ENCODE measurements around the gene LGI1.

LGI1 gene

DNA sequence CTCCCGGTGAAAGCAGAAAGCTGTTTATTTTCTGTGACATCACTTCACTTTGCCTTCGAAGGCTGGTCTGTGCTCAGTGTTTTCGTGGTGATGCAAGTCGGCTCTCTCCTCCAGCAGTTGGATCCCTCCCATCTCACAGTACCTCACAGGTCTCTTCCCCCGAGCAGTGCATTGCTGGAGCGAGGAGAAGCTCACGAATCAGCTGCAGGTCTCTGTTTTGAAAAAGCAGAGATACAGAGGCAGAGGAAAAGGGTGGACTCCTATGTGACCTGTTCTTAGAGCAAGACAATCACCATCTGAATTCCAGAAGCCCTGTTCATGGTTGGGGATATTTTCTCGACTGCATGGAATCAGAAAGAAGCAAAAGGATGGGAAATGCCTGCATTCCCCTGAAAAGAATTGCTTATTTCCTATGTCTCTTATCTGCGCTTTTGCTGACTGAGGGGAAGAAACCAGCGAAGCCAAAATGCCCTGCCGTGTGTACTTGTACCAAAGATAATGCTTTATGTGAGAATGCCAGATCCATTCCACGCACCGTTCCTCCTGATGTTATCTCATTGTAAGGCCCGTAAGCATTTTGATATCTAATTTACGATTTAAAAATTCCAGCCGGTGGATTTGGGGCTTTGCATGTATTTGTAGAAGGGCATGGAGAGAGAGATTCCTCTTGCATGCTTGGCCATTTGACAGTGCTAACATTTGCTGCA lies at the start of gene LGI1:
Gene LGI1 (plus strand): TSS at position 136 of the 707 bp plus-strand sequence. CDS start 209 bp downstream, at position 345.
- DNase-seq (ENCODE audit: low read depth): no peak

DNA sequence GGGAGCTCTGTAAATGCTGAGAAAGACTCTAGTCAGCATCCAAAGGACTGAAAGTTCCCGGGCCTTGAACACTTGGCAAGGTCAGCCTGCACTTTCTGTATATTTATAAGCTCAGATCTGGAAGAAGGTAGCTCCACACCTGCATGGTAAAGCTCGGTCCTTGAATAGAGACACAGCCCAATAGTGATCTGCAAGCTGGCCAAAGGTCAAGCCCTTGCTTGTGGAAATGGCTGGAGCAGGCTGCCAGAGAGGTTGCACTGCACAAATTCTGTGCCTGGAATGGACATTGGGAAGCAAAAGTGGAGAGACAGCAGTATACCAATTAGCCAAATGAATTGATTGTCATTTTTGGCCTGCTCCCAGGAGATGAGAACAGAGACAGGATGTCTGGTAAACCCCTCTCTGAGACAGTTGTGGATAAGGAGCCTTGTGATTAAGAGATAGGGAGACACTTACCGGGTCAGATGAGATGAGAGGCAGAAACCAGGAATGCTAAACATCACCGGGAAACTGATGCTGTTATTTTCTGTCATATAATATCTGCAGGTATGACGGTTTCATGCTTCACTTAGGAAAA lies 47.3 kb upstream of the LGI1 start:
- DNase-seq (ENCODE audit: low read depth): no peak

DNA sequence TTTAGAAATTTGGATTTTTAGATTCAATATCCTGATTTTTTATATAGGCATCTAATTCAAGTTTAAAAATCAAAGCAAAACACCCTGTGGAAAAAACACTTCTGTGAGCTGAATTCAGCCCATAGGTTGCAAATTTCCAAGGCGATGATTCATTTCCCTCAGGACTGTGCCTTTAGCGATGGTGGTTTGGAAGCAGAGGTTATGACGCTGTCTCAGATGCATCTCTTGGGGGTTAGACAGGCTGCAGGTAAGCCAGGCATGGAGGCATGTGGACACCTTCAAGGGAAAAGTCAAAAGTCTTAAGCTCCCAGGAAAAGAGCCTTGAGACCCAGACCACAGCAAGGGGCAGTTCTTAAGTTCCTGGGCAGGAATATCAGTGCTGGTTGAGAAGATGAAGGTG lies 45.8 kb upstream of the LGI1 start:
- peak; percentile 45 for DNase-seq (ENCODE audit: low read depth)

DNA sequence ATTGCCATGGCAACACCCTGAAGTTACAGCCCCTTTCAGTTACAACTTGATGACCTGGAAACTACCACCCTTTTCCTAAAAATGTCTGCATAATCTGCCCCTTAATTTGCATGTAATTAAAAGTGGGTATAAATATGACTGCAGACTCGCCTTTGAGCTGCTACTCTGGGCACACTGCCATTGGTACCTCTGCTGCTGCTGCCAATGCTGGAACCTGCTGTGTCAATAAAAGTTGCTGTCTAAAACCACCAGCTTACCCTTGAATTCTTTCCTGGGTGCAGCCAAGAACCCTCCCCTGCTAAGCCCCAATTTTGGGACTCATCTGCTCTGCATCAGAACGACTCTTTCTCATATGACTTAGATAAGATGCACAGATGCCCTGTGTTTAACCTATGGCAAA lies 45.1 kb upstream of the LGI1 start:
- no peak for DNase-seq (ENCODE audit: low read depth)

DNA sequence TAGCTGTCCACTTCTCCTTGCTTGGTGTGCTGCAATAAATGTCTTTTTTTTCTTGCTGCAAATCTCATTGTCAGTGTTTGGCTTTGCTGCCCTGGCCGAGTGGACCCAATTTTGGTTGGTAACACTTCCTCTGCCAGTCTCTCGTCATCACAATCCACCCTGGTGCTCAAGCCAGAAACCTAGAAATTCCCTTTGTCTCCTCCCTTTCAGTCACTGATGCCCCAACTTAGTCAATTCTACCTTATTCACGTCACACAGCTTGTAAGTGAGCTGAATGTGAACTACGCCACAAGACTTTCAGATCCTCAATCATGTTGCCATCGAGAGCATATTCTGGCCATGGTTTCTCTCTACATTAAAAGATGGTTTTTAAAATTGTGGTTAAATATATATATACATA lies 42.4 kb upstream of the LGI1 start:
- no peak for DNase-seq (ENCODE audit: low read depth)

DNA sequence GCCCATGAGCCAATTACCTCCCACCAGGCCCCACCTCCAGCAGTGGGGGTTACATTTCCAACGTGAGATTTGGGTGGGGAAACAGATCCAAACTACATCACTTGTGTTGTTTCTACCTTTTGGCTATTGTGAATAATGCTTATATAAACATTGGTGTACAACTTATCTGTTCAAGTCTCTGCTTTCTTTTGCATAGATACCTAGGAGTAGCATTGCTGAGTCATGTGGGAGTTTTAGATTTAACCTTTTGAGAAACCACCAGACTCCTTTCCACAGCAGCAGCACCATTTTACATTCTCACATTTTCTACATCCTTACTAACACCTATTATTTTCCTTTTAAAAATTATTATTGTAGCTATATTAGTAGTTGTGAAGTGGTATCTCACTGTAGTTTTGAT lies 41.0 kb upstream of the LGI1 start:
- DNase-seq (ENCODE audit: low read depth): no peak

DNA sequence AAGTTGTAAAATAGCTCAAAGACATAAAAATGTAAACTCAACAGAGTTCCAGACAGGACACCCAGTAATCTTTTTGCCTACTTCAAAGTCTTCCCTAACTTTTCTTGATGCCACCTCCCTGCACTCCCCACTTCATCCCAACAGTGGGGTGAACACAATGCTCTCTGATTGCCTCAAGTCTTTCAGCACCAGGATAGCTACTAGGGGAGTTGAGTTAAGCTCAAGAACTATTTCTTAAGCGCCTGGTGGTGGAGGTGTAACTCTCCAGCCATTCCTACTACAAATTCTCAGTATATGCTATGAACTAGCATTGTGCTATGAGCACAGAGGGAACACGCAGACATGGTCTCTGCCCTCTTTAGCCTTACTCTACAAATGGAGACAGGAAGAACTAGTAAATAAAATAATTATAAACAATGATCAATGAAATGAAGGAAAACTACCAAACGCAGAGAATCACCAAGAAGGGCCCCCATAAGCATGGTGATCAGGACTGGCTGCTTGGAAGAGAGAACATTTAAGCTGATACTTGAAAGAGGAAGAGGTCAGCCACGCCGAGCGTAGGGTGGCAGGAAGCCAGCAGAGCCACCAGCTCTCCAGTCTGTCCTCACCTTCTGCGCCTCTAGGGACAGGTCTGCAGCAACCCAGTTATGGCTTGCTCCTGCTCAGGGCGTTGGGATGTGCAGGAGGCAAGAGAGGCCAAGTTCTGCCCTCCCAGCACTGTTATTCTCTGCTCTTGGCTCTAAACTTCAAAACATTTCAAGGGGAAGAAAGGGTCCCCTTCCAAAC lies 38.6 kb upstream of the LGI1 start:
- no peak for DNase-seq (ENCODE audit: low read depth)

DNA sequence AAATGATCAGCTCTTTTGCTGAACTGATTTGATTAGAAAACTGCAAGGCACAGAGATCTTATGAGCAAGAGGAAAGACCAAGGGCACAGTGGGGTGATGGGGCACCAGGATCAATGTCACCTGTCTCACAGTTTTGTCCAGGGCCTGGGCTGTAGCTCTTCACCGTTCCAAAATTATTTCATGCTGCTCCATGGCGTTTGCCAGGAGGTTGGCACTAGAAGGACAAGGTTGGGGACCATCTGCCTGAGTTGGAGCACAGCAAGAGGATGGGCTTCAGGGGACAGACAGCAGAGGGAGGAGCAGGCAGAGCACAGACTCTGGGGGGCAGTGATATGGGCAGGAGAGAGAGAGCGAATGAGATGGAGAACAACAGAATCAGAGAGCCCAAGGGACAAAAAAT lies 37.8 kb upstream of the LGI1 start:
- no peak for DNase-seq (ENCODE audit: low read depth)

DNA sequence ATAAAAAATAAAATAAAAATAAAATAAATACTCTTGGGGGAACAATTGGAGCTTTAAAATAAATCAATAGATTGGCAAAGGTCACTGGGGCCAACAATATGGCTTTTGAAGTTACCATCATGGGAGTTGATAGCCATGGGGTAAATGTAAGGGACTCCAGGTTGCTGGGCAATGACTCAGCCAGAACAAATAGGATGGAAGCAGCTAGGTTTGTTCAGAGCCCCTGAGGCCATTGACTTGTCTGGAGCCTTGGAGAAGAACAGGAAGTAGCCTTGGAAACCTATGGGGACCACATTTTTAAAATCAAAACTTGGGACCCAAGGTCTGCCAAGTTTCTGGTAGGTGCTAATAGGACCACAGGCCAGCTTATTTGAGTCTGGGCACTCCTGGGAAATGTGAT lies 35.2 kb upstream of the LGI1 start:
- no peak for DNase-seq (ENCODE audit: low read depth)

DNA sequence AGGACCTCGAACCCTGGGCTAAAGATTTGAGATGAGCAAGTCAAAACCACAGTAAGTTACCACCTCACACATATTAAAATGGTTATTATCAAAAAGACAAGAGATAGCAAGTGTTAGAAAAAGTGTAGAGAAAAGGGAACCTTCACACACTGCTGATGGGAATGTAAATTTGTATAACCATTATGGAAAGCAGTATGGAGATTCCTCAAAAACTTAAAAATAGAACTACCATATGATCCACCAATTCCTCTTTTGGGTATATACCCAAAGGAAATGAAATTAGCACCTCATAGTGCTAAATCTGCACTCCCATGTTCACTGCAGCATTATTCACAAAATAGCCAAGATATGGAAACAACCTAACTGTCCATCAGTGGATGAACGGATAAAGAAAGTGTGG lies 34.6 kb upstream of the LGI1 start:
- no peak for DNase-seq (ENCODE audit: low read depth)

DNA sequence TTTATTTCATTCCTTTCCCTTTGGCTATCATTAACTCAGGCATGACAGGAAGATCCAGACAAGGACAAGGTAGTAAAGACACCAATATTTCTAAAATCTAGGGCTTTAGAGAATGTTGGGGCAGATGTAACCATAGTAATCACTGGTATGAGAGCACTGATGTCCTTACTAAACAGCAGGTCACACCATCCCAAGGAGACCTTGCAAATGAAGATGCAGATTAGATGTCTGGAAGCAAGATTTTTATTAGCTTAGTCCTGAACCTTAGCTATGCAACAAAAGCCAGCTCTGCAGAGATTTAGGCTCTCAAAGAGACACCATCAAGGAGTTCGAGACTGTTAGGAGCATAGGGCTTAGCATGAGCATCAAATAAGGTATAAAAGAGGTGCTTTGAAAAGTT lies 31.7 kb upstream of the LGI1 start:
- no peak for DNase-seq (ENCODE audit: low read depth)

DNA sequence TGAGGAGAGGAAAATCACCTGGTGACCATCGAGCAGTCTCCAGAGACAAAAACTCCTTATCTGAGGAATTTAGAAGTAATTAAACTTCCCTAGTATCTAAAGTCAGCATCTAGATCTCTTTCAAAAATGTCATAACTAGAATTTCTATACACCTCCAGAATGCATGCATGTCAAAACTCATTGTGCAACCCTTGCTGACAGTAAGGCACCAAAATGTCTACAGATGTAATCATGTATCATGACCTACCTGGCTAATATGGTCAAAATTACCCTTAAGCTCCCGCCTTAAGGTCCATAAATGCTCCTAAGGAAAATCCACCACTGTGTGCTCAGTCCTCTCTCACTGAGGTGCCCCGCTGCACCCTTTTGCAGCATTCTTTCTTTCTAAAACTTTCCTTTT lies 16.4 kb upstream of the LGI1 start:
- no peak for DNase-seq (ENCODE audit: low read depth)

DNA sequence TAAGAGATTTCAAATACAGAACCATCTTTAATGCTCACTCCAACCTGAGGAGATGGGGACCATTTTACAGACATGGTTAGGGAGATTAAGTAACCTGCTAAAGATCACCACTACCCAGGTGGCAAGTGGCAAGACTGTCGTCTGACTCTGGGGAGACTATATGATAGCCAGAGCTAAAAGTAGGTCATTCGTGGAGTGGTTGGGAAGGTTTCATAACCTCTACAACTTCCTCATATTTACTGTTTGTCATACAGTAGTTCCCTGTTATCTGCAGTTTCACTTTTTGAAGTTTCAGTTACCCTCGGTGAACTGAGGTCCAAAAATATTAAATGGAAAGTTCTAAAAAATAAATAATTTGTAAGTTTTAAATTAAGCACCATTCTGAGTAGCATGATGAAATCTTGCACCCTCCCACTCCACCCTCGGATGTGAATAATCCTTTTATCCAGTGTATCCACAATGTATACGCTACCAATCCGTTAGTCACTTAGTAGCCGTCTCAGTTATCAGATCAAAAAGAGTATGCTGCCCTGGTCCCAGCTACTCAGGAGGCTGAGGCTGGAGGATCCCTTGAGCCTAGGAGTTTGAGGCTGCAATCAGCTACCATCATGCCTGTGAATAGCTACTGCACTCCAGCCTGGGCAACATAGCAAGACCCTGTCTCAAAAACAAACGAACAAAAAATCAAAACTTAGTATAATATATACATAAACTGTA lies 14.9 kb upstream of the LGI1 start:
- no peak for DNase-seq (ENCODE audit: low read depth)

DNA sequence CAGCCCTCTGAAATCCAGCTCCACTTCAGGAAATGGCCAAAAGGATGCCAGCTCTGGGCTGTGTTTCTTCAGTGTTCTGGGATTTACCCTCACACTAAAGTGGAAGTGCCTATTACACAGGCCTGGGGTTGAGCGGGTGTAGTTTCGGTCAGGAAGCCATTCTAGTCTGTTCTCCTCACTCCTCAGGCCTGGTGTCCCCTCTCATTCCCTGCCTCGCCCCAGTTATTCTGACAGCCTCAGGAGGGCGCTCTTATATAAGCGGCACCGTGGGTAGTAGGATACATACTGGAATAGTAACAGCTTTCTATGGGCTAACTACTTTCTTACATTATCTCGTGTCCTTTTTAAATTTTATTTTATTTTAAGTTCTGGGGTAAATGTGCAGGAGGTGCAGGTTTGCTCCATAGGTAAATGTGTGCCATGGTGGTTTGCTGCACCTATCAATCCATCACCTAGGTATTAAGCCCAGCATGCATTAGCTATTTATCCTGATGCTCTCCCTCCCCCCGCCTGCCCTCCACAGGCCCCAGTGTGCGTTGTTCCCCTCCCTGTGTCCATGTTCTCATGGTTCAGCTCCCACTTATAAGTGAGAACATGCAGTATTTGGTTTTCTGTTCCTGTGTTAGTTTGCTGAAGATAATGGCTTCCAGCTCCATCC lies 12.2 kb upstream of the LGI1 start:
- DNase-seq (ENCODE audit: low read depth): peak; percentile 31

DNA sequence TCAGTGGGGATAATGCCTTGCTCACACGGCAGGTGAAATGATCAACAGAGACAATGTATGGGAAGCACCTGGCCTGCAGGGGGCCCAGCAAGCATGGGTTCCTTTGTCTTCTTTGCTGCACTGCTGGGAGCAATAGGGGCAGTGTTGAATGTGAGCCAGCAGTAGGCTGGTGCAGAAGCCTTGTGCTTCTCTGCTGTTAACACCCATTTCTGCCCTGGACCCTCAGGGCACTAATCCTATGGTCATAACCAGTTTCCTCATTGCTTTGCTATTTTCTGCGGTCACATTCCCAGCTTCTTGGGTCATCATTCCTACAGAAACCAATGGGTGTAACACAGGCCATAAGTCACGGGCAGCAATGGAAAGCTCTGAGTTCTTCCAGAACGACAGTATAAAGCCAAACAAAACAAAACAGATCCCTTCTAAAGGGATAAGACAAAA lies 10.9 kb upstream of the LGI1 start:
- peak; percentile 98 for DNase-seq (ENCODE audit: low read depth)

DNA sequence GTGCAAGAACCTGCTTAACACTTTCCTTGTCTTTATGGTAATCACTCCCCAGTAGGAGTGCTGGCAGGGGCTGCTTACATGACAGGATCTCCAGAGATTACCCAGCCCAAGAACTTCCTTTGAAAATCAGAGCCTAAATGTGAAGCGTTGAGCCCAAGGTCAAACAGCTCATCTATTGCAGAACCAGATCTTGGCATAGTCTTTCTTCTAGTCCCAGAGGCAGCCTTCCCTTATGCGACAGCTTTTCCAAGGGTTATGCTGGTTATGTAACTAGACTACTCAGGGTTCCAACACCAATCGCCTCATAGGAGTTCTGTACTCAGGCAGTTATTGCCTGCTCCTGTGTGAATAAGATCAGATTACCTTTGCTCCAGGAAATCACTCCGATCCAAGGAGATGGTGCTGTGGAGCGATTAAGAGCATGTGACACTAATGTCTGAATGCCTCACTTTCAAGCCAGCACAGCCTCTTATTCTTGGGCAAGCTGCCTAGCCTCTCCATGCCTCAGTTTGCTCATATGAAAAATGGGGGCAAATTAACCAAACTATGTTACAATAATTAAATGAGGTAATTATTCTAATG lies 8.4 kb upstream of the LGI1 start:
- DNase-seq (ENCODE audit: low read depth): peak; percentile 59

DNA sequence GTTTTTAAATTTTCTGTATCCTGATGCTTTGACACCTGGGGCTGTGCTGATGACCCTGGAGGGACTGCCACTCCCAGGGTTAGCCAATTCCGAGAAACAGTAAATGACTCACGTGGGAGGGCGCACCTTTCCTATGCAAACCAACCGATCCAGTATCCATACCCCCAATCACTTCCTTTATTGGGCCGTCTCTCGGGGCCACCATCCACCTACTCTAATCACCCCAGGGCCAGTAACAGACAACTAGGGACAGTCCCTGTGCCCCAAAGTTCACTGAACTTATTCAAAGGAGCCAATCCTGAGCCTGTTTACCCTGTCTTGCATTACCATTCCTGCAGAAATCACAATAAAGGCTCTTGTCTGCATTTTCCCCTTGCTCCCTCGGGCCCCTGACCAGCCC lies 6.6 kb upstream of the LGI1 start:
- DNase-seq (ENCODE audit: low read depth): no peak

DNA sequence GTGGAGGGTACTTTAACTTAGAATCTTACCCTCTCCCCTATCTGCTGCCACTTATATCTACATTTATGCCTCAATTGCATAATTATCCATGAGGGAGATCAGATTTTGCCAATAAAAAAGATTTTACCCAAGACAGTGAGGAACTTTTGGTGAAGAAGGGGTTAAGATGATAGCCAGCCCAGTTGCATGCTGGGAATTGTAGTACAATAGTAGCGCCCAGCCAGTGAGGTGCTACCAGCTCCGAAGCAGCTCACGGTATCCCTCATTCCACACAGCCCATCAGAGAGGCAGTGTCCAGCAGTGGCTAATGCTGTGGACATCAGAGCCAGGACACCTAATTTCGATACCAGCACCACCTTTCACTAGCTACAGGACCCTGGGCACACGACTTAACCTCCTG lies 5.9 kb upstream of the LGI1 start:
- no peak for DNase-seq (ENCODE audit: low read depth)

DNA sequence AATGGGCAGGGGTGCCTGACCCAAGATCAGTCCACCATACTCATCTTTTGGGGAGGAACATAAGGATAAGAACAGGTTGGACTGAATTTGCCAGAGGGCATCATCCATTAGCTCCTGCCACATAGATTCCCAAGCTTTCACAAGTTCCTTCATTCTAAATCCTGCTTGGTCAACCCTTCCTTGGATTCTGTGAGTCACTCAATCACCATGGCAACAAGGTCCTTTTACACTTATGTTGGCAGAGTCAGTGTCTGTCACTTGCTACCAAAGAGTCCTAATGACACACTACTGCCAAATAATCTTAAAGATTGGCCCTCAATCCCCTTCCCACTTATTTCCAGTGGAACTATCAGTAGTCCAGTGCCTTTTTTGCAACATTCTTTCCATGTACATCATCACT lies 5.0 kb upstream of the LGI1 start:
- DNase-seq (ENCODE audit: low read depth): peak; percentile 70

DNA sequence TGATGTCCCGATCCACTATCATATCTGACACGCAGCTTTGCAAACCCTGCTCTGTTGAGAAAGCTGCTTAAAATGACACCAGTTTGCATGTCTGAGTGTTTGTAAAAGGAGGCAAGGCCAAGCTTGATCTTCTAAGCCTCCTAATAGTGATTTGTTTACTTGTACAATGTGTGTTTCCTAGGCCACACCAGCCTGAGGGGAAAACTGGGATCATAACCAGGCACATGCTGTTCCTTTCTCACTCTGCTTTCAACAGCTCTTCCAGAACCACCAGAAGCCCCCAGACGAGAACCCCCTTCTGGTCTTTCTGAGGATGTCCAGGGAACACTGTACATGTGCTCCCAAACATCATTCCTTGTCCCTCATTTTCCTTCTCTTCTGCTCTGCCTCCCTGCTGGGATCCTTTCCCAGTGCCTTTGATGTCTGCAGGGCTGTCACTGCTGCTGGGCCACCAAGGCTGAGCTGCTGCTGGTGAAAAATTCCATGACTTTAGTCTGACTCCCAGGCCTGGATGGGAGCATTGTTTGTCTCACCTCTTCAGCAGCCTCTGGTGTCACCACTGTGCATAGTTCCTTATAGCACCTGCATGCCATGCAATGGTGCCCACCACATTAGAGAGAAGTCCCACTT lies 4.0 kb upstream of the LGI1 start:
- no peak for DNase-seq (ENCODE audit: low read depth)

DNA sequence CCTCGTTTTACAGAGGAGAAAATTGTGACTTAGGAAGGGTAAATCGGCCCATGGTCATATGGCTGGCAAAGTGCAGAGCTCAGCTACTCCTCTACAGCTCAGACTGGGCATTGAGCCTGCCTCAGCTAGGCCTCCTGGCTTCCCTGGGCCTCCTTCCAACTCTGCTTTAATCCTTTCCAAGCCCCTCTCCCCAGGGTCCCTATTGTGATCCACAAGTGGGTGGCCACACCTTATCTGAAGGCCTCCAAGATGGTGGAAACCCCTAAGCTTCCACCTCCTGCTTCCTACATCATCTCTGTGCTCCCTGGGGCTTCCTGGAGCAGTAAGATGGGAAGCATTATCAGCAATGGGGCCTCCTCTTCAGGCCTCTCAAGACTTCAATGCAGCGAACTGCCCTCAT lies 3.0 kb upstream of the LGI1 start:
- no peak for DNase-seq (ENCODE audit: low read depth)
